C4-2B (cell line): ENCODE measurements around the gene AP1M1.

Source experiments
- H3K27ac ChIP-seq: fragments of 450-650 bp; 2 replicates; pipeline ENCODE4 v1.5.1; 2017
- CTCF ChIP-seq: fragments of 450-650 bp; conservative IDR thresholded peaks from 2 replicates; pipeline ENCODE4 v1.5.1; 2017; ENCODE audit warnings: mild to moderate bottlenecking
- ZFX ChIP-seq: fragments of 450-650 bp; IDR thresholded peaks from 2 replicates; pipeline ENCODE4 v1.6.1; 2017

AP1M1 gene

GRCh38 chr19:16295057-16295456, 97.3 kb downstream of the AP1M1 start:
- TF ChIP-seq ZFX (no peak), CTCF (no peak)
- no peak overlapping the region for H3K27ac ChIP-seq
